Mesothelial cell of epicardium (in vitro differentiated cells): ENCODE measurements around the gene STAMBPL1. TPM values are rescaled to one million over a fixed set of nuclear protein-coding genes. Genes with fewer than 3 reads are reported as not detected.

Experiments used
- DNase-seq, 2 experiments: peaks; one replicate each; pipeline ENCODE4 v3.0.0; 2021; ENCODE audit warnings: low spot score in 2 of 2; ENCODE audit not compliant: unreplicated experiment in 2 of 2
- H3K27ac Mint-ChIP-seq: 2 replicates; pipeline ENCODE4 v1.8.0; 2021; ENCODE audit warnings: mixed read lengths
- H3K27me3 Mint-ChIP-seq: 2 replicates; pipeline ENCODE4 v1.8.0; 2021; ENCODE audit warnings: low read depth, mixed read lengths
- H3K36me3 Mint-ChIP-seq: 2 replicates; pipeline ENCODE4 v1.8.0; 2021; ENCODE audit warnings: mixed read lengths
- H3K4me1 Mint-ChIP-seq: 2 replicates; pipeline ENCODE4 v1.8.0; 2021; ENCODE audit warnings: mixed read lengths
- H3K4me3 Mint-ChIP-seq: 2 replicates; pipeline ENCODE4 v1.8.0; 2021; ENCODE audit warnings: mild to moderate bottlenecking, moderate library complexity, mixed read lengths
- H3K9me3 Mint-ChIP-seq: 2 replicates; pipeline ENCODE4 v1.8.0; 2021; ENCODE audit warnings: mixed read lengths
- total RNA-seq: library from RNA; stranded (reverse); gene quantifications from 3 replicates; pipeline ENCODE4 v1.2.1, GENCODE V29; 2021
- TF ChIP-seq, protein P1 (sequence below): fragments of 200-600 bp; sonication (generic); IDR thresholded peaks from one replicate; pipeline ENCODE4 v1.5.0; 2021; ENCODE audit warnings: antibody characterized with exemption; ENCODE audit not compliant: unreplicated experiment

STAMBPL1 gene
- total RNA-seq, 1 donor from 2014 or later = 3.6 TPM

DNA sequence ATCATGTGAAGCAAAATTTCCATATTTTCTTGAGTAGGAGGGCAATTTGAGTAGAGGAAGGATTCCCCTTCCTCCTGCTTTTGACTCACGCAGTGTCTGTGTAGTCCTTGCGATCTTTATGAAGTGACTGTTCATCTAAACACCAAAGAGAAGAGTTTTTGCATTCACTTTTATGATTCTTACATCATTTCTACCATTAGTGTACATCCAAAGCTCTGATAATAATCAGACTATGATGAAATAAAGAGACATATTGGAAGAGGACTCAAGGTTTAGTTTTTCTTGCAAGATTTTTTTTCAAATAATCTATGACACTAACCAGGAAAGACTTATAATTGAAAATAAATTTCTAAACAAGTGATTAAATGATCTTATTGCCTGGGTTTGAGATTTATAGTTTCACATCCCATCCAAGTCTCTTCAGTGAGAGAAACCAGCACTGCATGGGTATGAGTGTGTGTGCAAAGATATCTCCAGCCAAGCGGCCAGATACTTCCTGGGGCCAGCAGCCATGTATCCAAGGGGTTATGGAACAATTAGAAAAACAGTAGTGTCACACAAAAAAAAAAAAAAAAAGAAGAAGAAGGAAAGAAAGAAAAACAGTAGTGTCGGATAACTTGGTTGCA, 74.5 kb downstream of the STAMBPL1 start:
- no peak overlapping the region for H3K27ac Mint-ChIP-seq
- no peaks in the 10 kb centered on the region for H3K27me3 Mint-ChIP-seq
- H3K4me3 Mint-ChIP-seq = no peak overlapping the region
- H3K4me1 Mint-ChIP-seq = peaks cover 44% of the 10 kb centered on the region
- DNase-seq = no peak
- no peaks in the 10 kb centered on the region for H3K36me3 Mint-ChIP-seq
- H3K9me3 Mint-ChIP-seq = no peaks in the 10 kb centered on the region
- TF ChIP-seq, protein P1, sequence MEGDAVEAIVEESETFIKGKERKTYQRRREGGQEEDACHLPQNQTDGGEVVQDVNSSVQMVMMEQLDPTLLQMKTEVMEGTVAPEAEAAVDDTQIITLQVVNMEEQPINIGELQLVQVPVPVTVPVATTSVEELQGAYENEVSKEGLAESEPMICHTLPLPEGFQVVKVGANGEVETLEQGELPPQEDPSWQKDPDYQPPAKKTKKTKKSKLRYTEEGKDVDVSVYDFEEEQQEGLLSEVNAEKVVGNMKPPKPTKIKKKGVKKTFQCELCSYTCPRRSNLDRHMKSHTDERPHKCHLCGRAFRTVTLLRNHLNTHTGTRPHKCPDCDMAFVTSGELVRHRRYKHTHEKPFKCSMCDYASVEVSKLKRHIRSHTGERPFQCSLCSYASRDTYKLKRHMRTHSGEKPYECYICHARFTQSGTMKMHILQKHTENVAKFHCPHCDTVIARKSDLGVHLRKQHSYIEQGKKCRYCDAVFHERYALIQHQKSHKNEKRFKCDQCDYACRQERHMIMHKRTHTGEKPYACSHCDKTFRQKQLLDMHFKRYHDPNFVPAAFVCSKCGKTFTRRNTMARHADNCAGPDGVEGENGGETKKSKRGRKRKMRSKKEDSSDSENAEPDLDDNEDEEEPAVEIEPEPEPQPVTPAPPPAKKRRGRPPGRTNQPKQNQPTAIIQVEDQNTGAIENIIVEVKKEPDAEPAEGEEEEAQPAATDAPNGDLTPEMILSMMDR = no peak

DNA sequence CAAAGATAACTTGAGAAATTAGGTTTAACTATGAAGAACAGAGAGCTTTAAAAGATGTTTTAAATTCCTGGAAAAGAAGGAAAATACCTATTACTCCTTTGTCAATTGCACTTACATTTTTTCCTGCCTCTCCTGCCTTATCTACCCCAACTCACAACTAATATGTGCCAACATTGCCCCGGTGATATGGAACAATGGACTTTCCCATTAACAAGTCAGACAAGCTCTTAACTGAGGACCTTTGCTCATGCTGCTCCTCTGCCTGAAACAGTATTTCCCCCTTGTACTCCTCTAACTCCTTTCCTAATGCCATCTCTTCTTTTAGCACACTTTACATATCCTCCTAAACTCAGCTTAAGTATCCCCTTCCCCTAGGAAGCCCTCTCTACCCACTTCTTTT, 77.3 kb downstream of the STAMBPL1 start:
- no peak overlapping the region for H3K4me3 Mint-ChIP-seq
- no peaks in the 10 kb centered on the region for H3K27me3 Mint-ChIP-seq
- H3K4me1 Mint-ChIP-seq = peaks cover 18% of the 10 kb centered on the region
- H3K36me3 Mint-ChIP-seq = no peaks in the 10 kb centered on the region
- TF ChIP-seq, protein P1 = no peak
- no peak overlapping the region for H3K27ac Mint-ChIP-seq
- no peak for DNase-seq
- no peaks in the 10 kb centered on the region for H3K9me3 Mint-ChIP-seq

DNA sequence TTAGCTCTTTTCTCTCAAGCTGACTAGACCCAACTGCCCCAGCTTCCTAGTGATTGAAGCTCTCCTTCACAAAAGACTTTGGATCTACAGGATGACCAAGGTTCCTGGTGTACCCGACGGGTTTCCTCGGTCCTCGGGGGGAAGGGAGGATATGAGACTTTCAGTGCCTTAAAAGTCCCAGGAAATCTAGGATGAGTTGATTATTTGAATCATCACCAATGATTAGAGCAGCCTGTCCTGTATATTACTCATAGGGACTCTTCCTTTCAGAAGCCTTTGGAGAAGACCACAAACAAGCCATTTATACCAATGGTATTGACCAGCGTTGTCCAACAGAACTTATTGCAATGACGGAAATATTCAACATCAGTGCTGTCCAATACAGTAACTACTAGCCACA, 78.7 kb downstream of the STAMBPL1 start:
- TF ChIP-seq, protein P1 = no peak
- Mint-ChIP-seq H3K9me3 (no peaks in the 10 kb centered on the region), H3K4me3 (no peak overlapping the region), H3K36me3 (no peaks in the 10 kb centered on the region), H3K4me1 (peaks cover 6% of the 10 kb centered on the region), H3K27ac (no peak overlapping the region), H3K27me3 (no peaks in the 10 kb centered on the region)
- no peak for DNase-seq

GRCh38 chr10:88960802-88961201, 80.8 kb downstream of the STAMBPL1 start:
- no peaks in the 10 kb centered on the region for H3K9me3 Mint-ChIP-seq
- no peaks in the 10 kb centered on the region for H3K36me3 Mint-ChIP-seq
- no peak for DNase-seq
- H3K4me3 Mint-ChIP-seq = no peak overlapping the region
- TF ChIP-seq, protein P1 = no peak
- H3K27ac Mint-ChIP-seq = no peak overlapping the region
- H3K4me1 Mint-ChIP-seq = peaks cover 12% of the 10 kb centered on the region
- no peaks in the 10 kb centered on the region for H3K27me3 Mint-ChIP-seq

DNA sequence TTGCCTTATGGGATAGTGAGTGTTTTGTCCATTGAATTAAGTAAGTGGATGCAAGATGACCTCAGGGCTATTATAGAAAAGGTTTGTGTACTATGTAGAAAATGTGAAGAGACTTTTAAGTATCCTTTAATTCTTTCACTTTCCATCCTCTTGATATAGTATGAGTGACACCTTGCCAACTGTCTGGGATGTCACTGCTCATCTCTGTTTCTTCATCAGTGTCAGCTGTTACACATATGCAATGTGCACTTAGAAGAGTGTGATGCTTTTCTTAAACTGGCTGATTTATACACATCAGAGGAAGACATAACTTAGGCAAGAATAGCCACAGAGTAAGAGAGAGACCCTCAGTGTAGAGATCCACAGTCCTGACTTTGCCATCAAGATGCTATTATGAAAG, 81.2 kb downstream of the STAMBPL1 start:
- H3K27ac Mint-ChIP-seq = no peak overlapping the region
- H3K27me3 Mint-ChIP-seq = no peaks in the 10 kb centered on the region
- peaks cover 13% of the 10 kb centered on the region for H3K4me1 Mint-ChIP-seq
- no peak overlapping the region for H3K4me3 Mint-ChIP-seq
- no peak for DNase-seq
- no peaks in the 10 kb centered on the region for H3K36me3 Mint-ChIP-seq
- TF ChIP-seq, protein P1 = no peak
- no peaks in the 10 kb centered on the region for H3K9me3 Mint-ChIP-seq

GRCh38 chr10:88962336-88962735, 82.3 kb downstream of the STAMBPL1 start:
- Mint-ChIP-seq H3K27me3 (no peaks in the 10 kb centered on the region), H3K4me1 (peaks cover 17% of the 10 kb centered on the region), H3K9me3 (no peaks in the 10 kb centered on the region), H3K36me3 (no peaks in the 10 kb centered on the region), H3K27ac (no peak overlapping the region), H3K4me3 (no peak overlapping the region)
- TF ChIP-seq, protein P1 = no peak
- no peak for DNase-seq
